K562 (cell line): ENCODE results near the gene ARID5B. TPM values are rescaled to one million over a fixed set of nuclear protein-coding genes. Genes with fewer than 3 reads are reported as not detected.

Experiments
- ATAC-seq: fragments of 200-7000 bp; cut with Tn5 transposase; 3 replicates; pipeline ENCODE4 v1.9.1; 2020; ENCODE audit warnings: moderate library complexity
- BruUV-seq: library from RNA; stranded (reverse); fragments of 400-500 nt; replicated peaks from 2 replicates; lab custom pipeline; 2021; lab: Mats Ljungman, UMichigan
- CTCF ChIA-PET: fragments of 300-600 bp; formaldehyde crosslinking; extraction: SDS; loops from one replicate; lab custom pipeline; 2021; ENCODE audit warnings: low intra/inter-chr PET ratio; lab: Yijun Ruan, JAX
- POLR2A ChIA-PET: fragments of 300-600, 350-650 bp; sonication (Branson Sonifier 250); formaldehyde crosslinking; extraction: SDS; loops from one replicate; lab custom pipeline; 2021; ENCODE audit warnings: antibody characterized with exemption, inconsistent platforms; lab: Yijun Ruan, JAX
- DNase-seq, 4 experiments: peaks; one replicate each; pipeline versions ENCODE4 v3.0.0 to v3.0.0-alpha.2; 2011 to 2018; ENCODE audit warnings: low spot score in 3 of 4, mixed read lengths in 3 of 4; ENCODE audit errors: extremely low read depth in 1 of 4
- FAIRE-seq: peaks from 2 replicates; lab custom pipeline; 2011; peaks lifted over from hg19 to GRCh38; lab: Jason Lieb, UNC
- H2AFZ ChIP-seq: 2 replicates; pipeline ENCODE4 v1.6.0; 2011; ENCODE audit warnings: low read depth, low read length, control low read depth, inconsistent platforms
- H3K27ac ChIP-seq: fragments of 200-600 bp; 3 replicates; pipeline ENCODE4 v1.8.0; 2011; ENCODE audit warnings: low read depth, mild to moderate bottlenecking, control low read depth, inconsistent platforms, low read length, moderate library complexity, mixed read lengths; ENCODE audit errors: extremely low read depth
- H3K27me3 ChIP-seq, 2 experiments: fragments of 300-600 bp in 1 of 2; 2 replicates in 1 of 2; 3 replicates in 1 of 2; pipeline versions ENCODE4 v1.6.0 to v1.8.0; 2011; ENCODE audit warnings: inconsistent platforms in 2 of 2, low read length in 2 of 2, mild to moderate bottlenecking in 1 of 2, mixed read lengths in 1 of 2, moderate library complexity in 1 of 2; ENCODE audit not compliant: control insufficient read depth in 2 of 2, insufficient read depth in 2 of 2
- H3K36me3 ChIP-seq: fragments of 300-600 bp; 3 replicates; pipeline ENCODE4 v1.8.0; 2011; ENCODE audit warnings: mild to moderate bottlenecking, low read length, inconsistent platforms; ENCODE audit not compliant: control insufficient read depth, insufficient read depth
- H3K4me1 ChIP-seq, 2 experiments: fragments of 200-600 bp in 1 of 2; replicated peaks in 1 of 2; 2 replicates in 1 of 2; 3 replicates in 1 of 2; pipeline versions ENCODE4 v1.5.1 to v1.8.0; 2011; ENCODE audit warnings: inconsistent platforms in 2 of 2, low read length in 2 of 2, mild to moderate bottlenecking in 1 of 2, mixed read lengths in 1 of 2, moderate library complexity in 1 of 2; ENCODE audit not compliant: control insufficient read depth in 2 of 2, insufficient read depth in 2 of 2
- H3K4me2 ChIP-seq: 2 replicates; pipeline ENCODE4 v1.6.1; 2011; ENCODE audit warnings: low read length, control low read depth, inconsistent platforms, mixed read lengths; ENCODE audit not compliant: insufficient read depth
- H3K4me3 ChIP-seq: fragments of 200-600 bp; sonication (generic), shearing (Covaris generic); 2 replicates; pipeline ENCODE4 v1.5.1; 2016; ENCODE audit warnings: control low read depth, inconsistent platforms
- H3K79me2 ChIP-seq: fragments of 200-600 bp; 3 replicates; pipeline ENCODE4 v1.8.0; 2011; ENCODE audit warnings: low read length, inconsistent platforms; ENCODE audit not compliant: control insufficient read depth, insufficient read depth
- H3K9ac ChIP-seq, 2 experiments: 2 replicates each; pipeline versions ENCODE4 v1.6.0 to v1.6.1; 2011; ENCODE audit warnings: low read depth in 2 of 2, low read length in 2 of 2, control low read depth in 1 of 2, inconsistent platforms in 1 of 2, mild to moderate bottlenecking in 1 of 2, mixed read lengths in 1 of 2; ENCODE audit not compliant: insufficient read depth in 1 of 2
- H3K9me1 ChIP-seq: one replicate; pipeline ENCODE4 v1.6.0; 2011; ENCODE audit warnings: inconsistent platforms, mild to moderate bottlenecking, low read length, moderate library complexity; ENCODE audit not compliant: control insufficient read depth, insufficient read depth
- H3K9me3 ChIP-seq: replicated peaks from 2 replicates; pipeline ENCODE4 v1.5.1; 2011; ENCODE audit warnings: low read depth, low read length, inconsistent platforms; ENCODE audit not compliant: control insufficient read depth, insufficient read depth
- H4K20me1 ChIP-seq: replicated peaks from 2 replicates; pipeline ENCODE4 v1.6.1; 2011; ENCODE audit warnings: low read length, inconsistent platforms, mixed read lengths; ENCODE audit not compliant: control insufficient read depth, insufficient read depth
- MEIS2 ChIP-seq: fragments of 450-650 bp; IDR thresholded peaks from 2 replicates; pipeline ENCODE4 v1.6.1; 2014; ENCODE audit warnings: mild to moderate bottlenecking; ENCODE audit not compliant: partially characterized antibody
- SPI1 ChIP-seq: IDR thresholded peaks from 2 replicates; pipeline ENCODE4 v1.6.1; 2011; ENCODE audit warnings: low read depth, low read length, control low read depth, borderline replicate concordance
- ZBTB7A ChIP-seq: IDR thresholded peaks from 2 replicates; pipeline ENCODE4 v1.6.1; 2011; ENCODE audit warnings: low read depth, mild to moderate bottlenecking, low read length, moderate library complexity, borderline replicate concordance; ENCODE audit not compliant: control insufficient read depth
- WGBS: fragments of 100-300 bp; shearing (Covaris generic); methylation state at CpG from one replicate; pipeline ENCODE4 v1.1.6; 2016; ENCODE audit warnings: low coverage, mixed read lengths; ENCODE audit not compliant: insufficient coverage; ENCODE audit errors: missing lambda C conversion rate; 5-methylcytosine and 5-hydroxymethylcytosine counted together
- in situ Hi-C: fragments of 300-500 bp; cut with MboI; formaldehyde crosslinking; loops from 4 replicates; pipeline ENCODE4 v1.15.0; 2018; ENCODE audit warnings: inconsistent platforms, mixed read lengths
- intact Hi-C: fragments of 100-400 bp; cut with micrococcal nuclease; formaldehyde crosslinking; loops from 2 replicates; pipeline ENCODE4 v1.14.2; 2022
- polyA plus RNA-seq, 8 experiments: library from polyadenylated mRNA; depleted of rRNA in 4 of 8; stranded (reverse) in 5 of 8; unstranded in 3 of 8; fragments of >200 nt; fragmentation: Nextera tagmentation in 2 of 8; fragmentation: Illumina TruSeq in 1 of 8; extraction: Ambion mirVana in 2 of 8; extraction: Trizol in 1 of 8; gene quantifications; 2 replicates each; pipeline versions ENCODE4 v1.2.1 to v1.2.3, GENCODE V29; 2011 to 2014; ENCODE audit warnings: inconsistent platforms in 1 of 8, missing spikeins in 1 of 8
- total RNA-seq, 7 experiments: library from RNA; depleted of rRNA in 6 of 7; stranded (reverse); fragments of >200 nt in 6 of 7; fragmentation: Illumina TruSeq in 2 of 7; extraction: Trizol in 2 of 7; gene quantifications; 2 replicates each; pipeline versions ENCODE4 v1.2.1 to v1.2.3, GENCODE V29; 2011 to 2021; ENCODE audit warnings: low replicate concordance in 1 of 7
- TF ChIP-seq, protein P1 (sequence below): fragments of 450-650 bp; IDR thresholded peaks from 2 replicates; pipeline ENCODE4 v1.6.1; 2016
- TF ChIP-seq, protein P2 (sequence below): sonication (generic); formaldehyde crosslinking; IDR thresholded peaks from 2 replicates; pipeline ENCODE4 v1.8.0; 2022; ENCODE audit warnings: mild to moderate bottlenecking, low read depth, missing genetic modification reagents

Gene ARID5B
- total and polyA plus RNA-seq, 9 of the 15 experiments (the other 6 are each of a cell fraction or from before 2014, with no cell fraction given) = 0.48 to 1.6 (median 0.80) TPM

DNA sequence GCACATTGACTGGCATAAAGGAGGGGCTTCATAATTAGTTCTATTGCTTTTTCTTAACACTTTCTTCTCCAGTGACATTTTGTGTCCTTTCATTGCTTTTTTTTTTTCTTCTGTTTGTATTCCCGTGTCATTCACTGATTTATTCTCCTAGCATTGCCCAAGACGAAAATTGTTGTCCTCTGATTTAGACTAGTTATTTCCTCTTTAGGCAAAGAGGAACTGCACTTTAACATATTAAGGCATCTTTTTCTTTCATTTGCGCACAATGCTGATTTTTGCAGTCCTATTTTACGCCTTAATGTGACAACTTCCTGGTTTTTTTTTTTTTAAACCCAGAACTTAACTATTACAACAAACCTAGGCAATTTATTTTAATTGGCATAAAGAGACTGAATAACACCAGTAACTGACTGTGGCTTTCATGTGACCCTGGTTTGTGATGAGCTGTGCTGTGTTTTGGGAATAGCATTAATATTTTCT, 39.7 kb downstream of the ARID5B start:
- Histone ChIP-seq H3K4me3 (no peak overlapping the region), H3K9me3 (no peaks in the 10 kb centered on the region), H2AFZ (no peak overlapping the region), H3K4me2 (no peak overlapping the region), H3K79me2 (no peaks in the 10 kb centered on the region), H3K27ac (no peak overlapping the region)
- BruUV-seq = no TSS peak
- ATAC-seq (no peak), FAIRE-seq (no peak)
- intact Hi-C loops (no loop called here), in situ Hi-C loops (no loop called here)
- 48% methylated on average over 4 of the region's 4 CpGs for WGBS
- TF ChIP-seq, protein P1, sequence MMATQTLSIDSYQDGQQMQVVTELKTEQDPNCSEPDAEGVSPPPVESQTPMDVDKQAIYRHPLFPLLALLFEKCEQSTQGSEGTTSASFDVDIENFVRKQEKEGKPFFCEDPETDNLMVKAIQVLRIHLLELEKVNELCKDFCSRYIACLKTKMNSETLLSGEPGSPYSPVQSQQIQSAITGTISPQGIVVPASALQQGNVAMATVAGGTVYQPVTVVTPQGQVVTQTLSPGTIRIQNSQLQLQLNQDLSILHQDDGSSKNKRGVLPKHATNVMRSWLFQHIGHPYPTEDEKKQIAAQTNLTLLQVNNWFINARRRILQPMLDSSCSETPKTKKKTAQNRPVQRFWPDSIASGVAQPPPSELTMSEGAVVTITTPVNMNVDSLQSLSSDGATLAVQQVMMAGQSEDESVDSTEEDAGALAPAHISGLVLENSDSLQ = peak; percentile 49; the same call in 1 of the 2 replicates
- TF ChIP-seq MEIS2 (peak; percentile 55), SPI1 (peak; percentile 47; the same call in 1 of the 2 replicates), ZBTB7A (no peak)
- TF ChIP-seq, protein P2, sequence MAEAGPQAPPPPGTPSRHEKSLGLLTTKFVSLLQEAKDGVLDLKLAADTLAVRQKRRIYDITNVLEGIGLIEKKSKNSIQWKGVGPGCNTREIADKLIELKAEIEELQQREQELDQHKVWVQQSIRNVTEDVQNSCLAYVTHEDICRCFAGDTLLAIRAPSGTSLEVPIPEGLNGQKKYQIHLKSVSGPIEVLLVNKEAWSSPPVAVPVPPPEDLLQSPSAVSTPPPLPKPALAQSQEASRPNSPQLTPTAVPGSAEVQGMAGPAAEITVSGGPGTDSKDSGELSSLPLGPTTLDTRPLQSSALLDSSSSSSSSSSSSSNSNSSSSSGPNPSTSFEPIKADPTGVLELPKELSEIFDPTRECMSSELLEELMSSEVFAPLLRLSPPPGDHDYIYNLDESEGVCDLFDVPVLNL = no peak
- TF ChIP-seq, all 486 proteins: peak for 3
- peaks cover 0 to 5% of the 10 kb centered on the region in 2 experiments; a peak in 1 of 5 replicates for H3K4me1 ChIP-seq
- no peaks in the 10 kb centered on the region for H4K20me1 ChIP-seq
- no peak overlapping the region for H3K9ac ChIP-seq
- no peak for DNase-seq
- H3K36me3 ChIP-seq = no peaks in the 10 kb centered on the region
- H3K27me3 ChIP-seq = no peaks in the 10 kb centered on the region
- ChIA-PET POLR2A (no interaction called here), CTCF (no interaction called here)
- H3K9me1 ChIP-seq = no peaks in the 10 kb centered on the region
